Transverse colon (tissue), 4 donors: ENCODE data around the gene TERC. TPM values are rescaled to one million over a fixed set of nuclear protein-coding genes. Genes with fewer than 3 reads are reported as not detected.

Experiments used
- DNase-seq: peaks from one replicate; pipeline ENCODE4 v3.0.0-alpha.2; 2019
- H3K27ac ChIP-seq, 4 donors: fragments of 200-600 bp; sonication (generic); 2 replicates each; pipeline ENCODE4 v1.5.1; 2016 to 2018; ENCODE audit warnings: inconsistent platforms in 4 of 4
- H3K27me3 ChIP-seq: fragments of 200-600 bp; sonication (generic); 2 replicates; pipeline ENCODE4 v1.5.1; 2017; ENCODE audit warnings: inconsistent platforms
- H3K36me3 ChIP-seq, 4 donors: fragments of 200-600 bp; sonication (generic); 2 replicates each; pipeline ENCODE4 v1.5.1; 2017 to 2019; ENCODE audit warnings: inconsistent platforms in 4 of 4
- H3K4me1 ChIP-seq, 4 donors: fragments of 200-600 bp; sonication (generic); 2 replicates each; pipeline ENCODE4 v1.5.1; 2017 to 2020; ENCODE audit warnings: inconsistent platforms in 4 of 4
- H3K4me3 ChIP-seq, 4 donors: fragments of 200-600 bp; sonication (generic); 1 replicate in 1 of 4; 2 replicates in 3 of 4; pipeline versions ENCODE4 v1.5.1 to v1.6.1; 2017 to 2019; ENCODE audit warnings: inconsistent platforms in 4 of 4
- H3K9me3 ChIP-seq, 2 donors: fragments of 200-600 bp; sonication (generic); 2 replicates each; pipeline ENCODE4 v1.5.1; 2017 to 2019; ENCODE audit warnings: inconsistent platforms in 2 of 2
- EP300 ChIP-seq: sonication (generic); formaldehyde crosslinking; IDR thresholded peaks from one replicate; pipeline ENCODE4 v1.6.1; 2017; ENCODE audit warnings: antibody characterized with exemption, low read depth
- POLR2A ChIP-seq: fragments of 450-650 bp; IDR thresholded peaks from one replicate; pipeline ENCODE4 v1.6.1; 2016; ENCODE audit warnings: antibody characterized with exemption, mild to moderate bottlenecking, moderate library complexity
- POLR2AphosphoS5 ChIP-seq, 3 donors: sonication (generic); formaldehyde crosslinking; IDR thresholded peaks; one replicate each; pipeline ENCODE4 v1.6.1; 2016; ENCODE audit warnings: antibody characterized with exemption in 3 of 3
- WGBS, 2 donors: methylation state at CpG; one replicate each; pipeline ENCODE4 v1.1.5; 2018; ENCODE audit warnings: low coverage in 1 of 2; 5-methylcytosine and 5-hydroxymethylcytosine counted together
- in situ Hi-C, 4 donors: fragments of 200-750 bp; cut with MboI; loops; one replicate each; pipeline versions ENCODE4 v1.15.0 to v1.15.1; 2017; ENCODE audit warnings: low sequenced_read_pairs in 3 of 4, low pct_ligation_motif_present in 1 of 4, low pct_unique_long_range_greater_than_20kb in 1 of 4
- intact Hi-C: fragments of 100-400 bp; cut with DNase I; formaldehyde crosslinking; loops from one replicate; pipeline ENCODE4 v1.15.1; 2023; ENCODE audit warnings: low total_unique reads
- total RNA-seq, 4 donors: library from RNA; depleted of rRNA; stranded (reverse); fragments of >200 nt; gene quantifications; one replicate each; pipeline ENCODE4 v1.1.0, GENCODE V29; 2016
- TF ChIP-seq, protein P1 (sequence below), 5 experiments: fragments of 200-600 bp in 3 of 5; fragments of 450-650 bp in 2 of 5; sonication (generic) in 3 of 5; IDR thresholded peaks; 1 replicate in 2 of 5; 2 replicates in 3 of 5; pipeline ENCODE4 v1.5.1; 2016 to 2017; ENCODE audit warnings: antibody characterized with exemption in 5 of 5, inconsistent platforms in 3 of 5, mild to moderate bottlenecking in 2 of 5, moderate library complexity in 1 of 5

The TERC gene
- total RNA-seq, 4 donors from 2014 or later, result 221 to 276 (median 247) TPM

GRCh38 chr3:169772897-169773816, 8.3 kb upstream of the TERC start, which contains the start of gene MYNN:
MYNN (plus strand) TSS chr3:169773396; CDS start chr3:169774296, 900 bp downstream.
- TF ChIP-seq EP300 (no peak), POLR2A (peak; percentile 99), POLR2AphosphoS5 (IDR thresholded peaks at IDR 0.05) (peak; percentile 99 to 100 (median 100))
- TF ChIP-seq, protein P1, sequence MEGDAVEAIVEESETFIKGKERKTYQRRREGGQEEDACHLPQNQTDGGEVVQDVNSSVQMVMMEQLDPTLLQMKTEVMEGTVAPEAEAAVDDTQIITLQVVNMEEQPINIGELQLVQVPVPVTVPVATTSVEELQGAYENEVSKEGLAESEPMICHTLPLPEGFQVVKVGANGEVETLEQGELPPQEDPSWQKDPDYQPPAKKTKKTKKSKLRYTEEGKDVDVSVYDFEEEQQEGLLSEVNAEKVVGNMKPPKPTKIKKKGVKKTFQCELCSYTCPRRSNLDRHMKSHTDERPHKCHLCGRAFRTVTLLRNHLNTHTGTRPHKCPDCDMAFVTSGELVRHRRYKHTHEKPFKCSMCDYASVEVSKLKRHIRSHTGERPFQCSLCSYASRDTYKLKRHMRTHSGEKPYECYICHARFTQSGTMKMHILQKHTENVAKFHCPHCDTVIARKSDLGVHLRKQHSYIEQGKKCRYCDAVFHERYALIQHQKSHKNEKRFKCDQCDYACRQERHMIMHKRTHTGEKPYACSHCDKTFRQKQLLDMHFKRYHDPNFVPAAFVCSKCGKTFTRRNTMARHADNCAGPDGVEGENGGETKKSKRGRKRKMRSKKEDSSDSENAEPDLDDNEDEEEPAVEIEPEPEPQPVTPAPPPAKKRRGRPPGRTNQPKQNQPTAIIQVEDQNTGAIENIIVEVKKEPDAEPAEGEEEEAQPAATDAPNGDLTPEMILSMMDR (IDR thresholded peaks at IDR 0.05), result peak in 1 of 5 experiments; percentile 16
- in situ Hi-C loops, result no loop called here
- DNase-seq, result peak; percentile 95
- Histone ChIP-seq H3K27me3 (no peaks in the 10 kb centered on the region), H3K4me3 (peak within 1 kb of the TSS; percentile 58 to 92 (median 86)), H3K9me3 (no peaks in the 10 kb centered on the region), H3K36me3 (peaks cover 0 to 26% (median 0%) of the 10 kb centered on the region in 4 donors), H3K4me1 (peaks cover 12 to 39% (median 22%) of the 10 kb centered on the region in 4 donors), H3K27ac (peak within 1 kb of the TSS; percentile 98 to 100 (median 99))
- 0 to 1% methylated on average over 13 to 55 of the region's 61 CpGs for WGBS, 2 donors
- intact Hi-C loops, result loop anchor here (10.0 kb wide), 1 partner anchor 192 kb away; the partner anchor contains the start of gene SEC62

GRCh38 chr3:169772305-169772896, 7.5 kb upstream of the TERC start:
- WGBS, 2 donors, result 0 to 1% methylated on average over 14 to 15 of the region's 15 CpGs
- peak overlapping the region; percentile 98 to 100 (median 99) for H3K27ac ChIP-seq
- H3K4me1 ChIP-seq, result peaks cover 12 to 39% (median 22%) of the 10 kb centered on the region in 4 donors
- peak overlapping the region; percentile 58 to 92 (median 86) for H3K4me3 ChIP-seq
- no peaks in the 10 kb centered on the region for H3K27me3 ChIP-seq
- in situ Hi-C loops, result no loop called here
- H3K36me3 ChIP-seq, result peaks cover 0 to 21% (median 0%) of the 10 kb centered on the region in 4 donors
- TF ChIP-seq POLR2AphosphoS5 (IDR thresholded peaks at IDR 0.05) (no peak), EP300 (no peak), POLR2A (no peak)
- TF ChIP-seq, protein P1 (IDR thresholded peaks at IDR 0.05), result no peak
- H3K9me3 ChIP-seq, result no peaks in the 10 kb centered on the region
- DNase-seq, result peak; percentile 78
- intact Hi-C loops, result loop anchor here (10.0 kb wide), 1 partner anchor 192 kb away; the partner anchor contains the start of gene SEC62

- Histone ChIP-seq H3K9me3 (no peaks in the 10 kb centered on the region), H3K36me3 (peaks cover 0 to 14% (median 0%) of the 10 kb centered on the region in 4 donors), H3K4me3 (peak overlapping the region; percentile 42 to 92 (median 71)), H3K27me3 (no peaks in the 10 kb centered on the region), H3K4me1 (peaks cover 12 to 35% (median 22%) of the 10 kb centered on the region in 4 donors), H3K27ac (peak overlapping the region; percentile 98 to 100 (median 99))
- intact Hi-C loops, result loop anchor here (10.0 kb wide), 1 partner anchor 193 kb away; the partner anchor contains the start of gene SEC62
- in situ Hi-C loops, result no loop called here
- 1% methylated on average over 25 to 27 of the region's 27 CpGs for WGBS, 2 donors
- DNase-seq, result peak; percentile 48
- TF ChIP-seq POLR2A, result no peak
- TF ChIP-seq, protein P1 (IDR thresholded peaks at IDR 0.05), result no peak
- TF ChIP-seq EP300, result no peak
- TF ChIP-seq POLR2AphosphoS5 (IDR thresholded peaks at IDR 0.05), result no peak
Observed at GRCh38 chr3:169771497-169772304, 6.8 kb upstream of the TERC start.
